Left cardiac atrium (tissue), 4 donors: ENCODE measurements around the gene TPMT. TPM values are rescaled to one million over a fixed set of nuclear protein-coding genes. Genes with fewer than 3 reads are reported as not detected.
A peak's percentile ranks its signal among the peaks of the same experiment; 100 is the strongest.
"Not testable (repeated sequence)": the region's sequence is repeated elsewhere in the genome, so short reads cannot be mapped to it uniquely, and the experiment has no call there.

Source experiments
- ATAC-seq, 2 donors: fragments of 200-7000 bp; cut with Tn5 transposase; one replicate each; pipeline ENCODE4 v1.9.1; 2020; ENCODE audit warnings: mild to moderate bottlenecking in 2 of 2, moderate library complexity in 2 of 2
- DNase-seq: peaks from one replicate; pipeline ENCODE4 v3.0.0-alpha.2; 2020
- intact Hi-C, 2 donors: fragments of 100-400 bp; cut with DNase I; formaldehyde crosslinking; loops; one replicate each; pipeline versions ENCODE4 v1.14.1 to v1.15.1; 2022 to 2023
- long read RNA-seq: library from polyadenylated mRNA; unstranded; transcript quantifications from one replicate; pipeline ENCODE4 v2.0.0, GENCODE V29; 2021
- total RNA-seq, 2 donors: library from RNA; stranded (reverse); fragmentation: NEBNext Ultra II Directional; extraction: Animal tissue kit (Norgen Biotek cat#: 25700); gene quantifications; one replicate each; pipeline ENCODE4 v1.2.1, GENCODE V29; 2021
- donor health status: DM: no; HTN: yes; CAD: no.
- donor health status: DM: no; HTN: yes; CAD: no; lungs with severe emphysema.
- donor health status: DM: yes; HTN: yes; CAD: no.
- donor health status: Dilated cardiomyopathy.

TPMT gene
- total RNA-seq = 10 to 100 TPM; 15.2 TPM
- long read RNA-seq, transcript TPMT-201 (9 exons, 3,181 nt) = major isoform, 44 of 54 reads
- long read RNA-seq, partial matches to known transcripts = 0 of 54 reads
- long read RNA-seq, other reads (novel, unspliced or antisense) = 10 of 54 reads

DNA sequence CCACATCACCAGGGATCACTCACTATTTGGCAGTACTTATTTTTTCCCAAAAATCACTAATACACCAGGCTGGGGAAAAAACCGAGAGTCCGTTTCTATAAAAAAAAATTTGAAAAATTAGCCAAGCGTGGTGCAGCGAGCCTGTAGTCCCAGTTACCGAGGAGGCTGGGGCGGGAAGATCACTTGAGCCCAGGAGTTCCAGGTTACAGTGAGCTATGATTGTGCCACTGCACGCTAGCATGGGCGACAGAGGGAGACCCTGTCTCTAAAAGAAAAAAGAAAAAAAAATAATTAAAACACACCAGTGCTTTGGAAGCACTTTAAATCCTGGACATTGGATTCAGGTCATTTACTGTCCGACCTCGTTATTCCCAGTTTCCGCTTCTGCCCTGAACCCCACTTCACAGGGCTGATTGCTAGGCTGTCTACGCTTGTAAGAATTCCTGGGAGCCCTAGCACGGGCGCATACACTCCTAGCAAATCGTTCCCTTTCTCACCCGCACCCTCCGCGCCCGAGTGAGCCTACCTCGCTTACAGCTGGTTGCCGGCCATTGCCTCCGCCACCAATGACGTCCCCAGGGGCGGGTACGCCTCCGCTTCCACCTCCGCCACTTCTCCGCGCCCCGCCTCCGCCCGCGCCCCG lies at the start of gene TPMT:
TSS of gene TPMT (minus strand) at position 571 of the 643 bp plus-strand sequence. CDS start 5,950 bp downstream, outside the sequence.
- peak; percentile 26 for DNase-seq
- intact Hi-C loops = no loop called here
- ATAC-seq = peak in 1 of 2 donors; percentile 3

GRCh38 chr6:18203786-18204185 lies 48.9 kb upstream of the TPMT start:
- DNase-seq = no peak
- no peak for ATAC-seq
- intact Hi-C loops = no loop called here

DNA sequence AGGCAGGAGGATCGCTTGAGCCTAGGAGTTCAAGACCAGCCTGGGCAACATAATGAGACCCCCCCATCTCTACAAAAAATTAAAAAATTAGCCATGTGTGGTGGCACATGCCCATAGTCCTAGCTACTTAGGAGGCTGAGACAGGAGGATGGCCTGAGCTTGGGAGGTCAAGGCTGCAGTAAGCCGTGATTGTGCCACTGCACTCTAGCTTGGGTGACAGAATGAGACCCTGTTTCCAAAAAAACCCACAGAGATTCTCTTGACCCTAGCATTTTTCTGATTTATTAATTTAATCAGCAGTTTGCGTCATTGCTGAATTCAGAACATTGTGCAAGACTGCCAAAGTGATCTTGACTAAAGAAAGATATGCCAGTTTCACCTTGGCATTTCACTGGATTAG lies 37.1 kb upstream of the TPMT start:
- intact Hi-C loops = no loop called here
- no peak for ATAC-seq

GRCh38 chr6:18189196-18189595 lies 34.3 kb upstream of the TPMT start:
- intact Hi-C loops = no loop called here
- ATAC-seq (no peak), DNase-seq (no peak)

More for the DNA sequence above, 37.1 kb upstream of the TPMT start:
- no peak for DNase-seq

DNA sequence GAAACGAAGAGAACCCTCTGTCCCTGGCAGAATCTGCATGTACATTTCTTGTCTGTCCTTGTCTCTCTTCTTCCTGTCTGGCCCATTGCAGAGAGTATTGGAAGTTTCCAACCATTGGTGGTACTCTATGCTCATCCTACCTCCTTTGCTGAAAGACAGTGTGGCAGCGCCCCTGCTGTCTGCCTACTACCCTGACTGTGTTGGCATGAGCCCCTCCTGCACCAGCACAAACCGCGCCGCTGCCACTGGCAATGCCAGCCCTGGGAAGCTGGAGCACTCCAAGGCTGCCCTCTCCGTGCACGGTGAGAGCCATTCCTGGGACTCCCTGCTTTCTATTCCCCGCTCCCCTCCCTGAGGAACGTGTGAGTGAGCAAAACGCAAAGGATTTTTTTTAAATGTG lies 32.8 kb upstream of the TPMT start:
- no peak for ATAC-seq
- intact Hi-C loops = no loop called here

GRCh38 chr6:18186540-18187250 lies 31.8 kb upstream of the TPMT start:
- no peak for ATAC-seq
- intact Hi-C loops = no loop called here
- DNase-seq = no peak

More for the DNA sequence above, 32.8 kb upstream of the TPMT start:
- no peak for DNase-seq

- DNase-seq (no peak), ATAC-seq (no peak)
- intact Hi-C loops = no loop called here
These were observed 31.2 kb upstream of the TPMT start for GRCh38 chr6:18186033-18186432.

DNA sequence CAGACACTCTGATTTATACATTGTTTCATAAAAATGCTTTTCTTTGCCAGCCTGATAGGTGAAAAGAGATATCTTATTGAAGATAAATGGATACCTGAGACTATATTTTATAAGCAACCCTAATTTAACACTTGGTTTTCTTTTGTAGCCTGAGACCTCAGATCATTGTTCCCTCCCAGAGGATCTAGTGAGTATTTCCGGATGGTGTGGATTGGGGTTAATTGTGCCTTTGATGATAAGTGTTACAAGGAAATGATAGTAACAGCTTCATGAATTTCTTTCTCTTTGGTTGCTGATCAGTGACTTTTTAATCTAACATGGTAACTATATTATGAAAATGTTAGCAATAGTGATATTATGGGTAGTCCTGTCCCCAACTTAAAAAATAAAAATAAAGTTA lies 30.7 kb upstream of the TPMT start:
- intact Hi-C loops = no loop called here
- no peak for ATAC-seq
- no peak for DNase-seq

DNA sequence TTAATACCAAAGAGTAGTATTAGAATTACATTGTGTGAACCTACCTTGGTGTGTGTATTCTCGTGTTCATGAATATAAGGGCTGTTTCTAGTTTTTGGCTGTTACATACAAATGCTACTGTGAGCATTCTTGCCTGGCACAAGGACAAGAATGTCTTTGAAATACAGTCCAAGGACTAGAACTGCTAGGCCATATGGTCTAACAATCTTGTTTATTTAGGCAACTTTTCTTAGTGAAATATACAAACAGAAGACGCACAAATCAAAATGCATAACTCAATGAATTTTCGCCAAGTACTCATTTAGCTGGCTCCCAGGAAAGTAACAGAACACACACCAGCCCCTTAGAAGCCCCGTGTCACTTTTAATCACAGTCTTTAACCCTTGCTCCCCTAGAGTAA lies 28.9 kb upstream of the TPMT start:
- intact Hi-C loops = no loop called here
- DNase-seq = no peak
- no peak for ATAC-seq

- intact Hi-C loops = no loop called here
- no peak for DNase-seq
These were observed 27.7 kb upstream of the TPMT start for GRCh38 chr6:18182568-18182967.

DNA sequence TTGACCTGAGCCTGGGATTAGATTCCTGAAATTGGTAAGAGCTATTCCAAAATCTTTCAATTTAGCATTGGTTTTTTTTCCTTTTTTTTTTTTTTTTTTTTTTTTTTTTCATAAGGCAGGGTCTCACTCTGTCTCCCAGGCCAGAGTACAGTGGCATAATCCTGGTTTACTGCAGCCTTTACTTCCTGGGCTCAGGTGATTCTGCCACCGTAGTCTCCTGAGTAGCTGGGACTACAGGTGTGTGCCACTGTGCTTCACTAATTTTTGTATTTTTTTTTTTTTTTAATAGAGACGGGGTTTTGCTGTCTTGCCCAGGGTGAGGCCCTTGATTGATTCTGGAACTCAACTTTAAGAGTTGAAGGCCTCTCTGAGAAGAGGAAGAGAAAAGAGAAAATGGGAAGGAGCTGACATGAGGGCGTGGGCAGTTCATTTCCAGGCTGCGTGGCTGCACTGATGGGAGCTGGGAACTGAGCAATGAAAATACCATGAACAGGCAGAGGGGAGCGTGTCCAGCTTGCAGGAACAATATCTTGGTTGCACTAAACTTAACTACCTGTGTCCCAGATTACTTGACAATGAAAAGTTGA lies 25.0 kb upstream of the TPMT start:
- DNase-seq (no peak), ATAC-seq (peak in 1 of 2 donors; percentile 77)
- intact Hi-C loops = no loop called here

More at GRCh38 chr6:18182568-18182967, 27.7 kb upstream of the TPMT start:
- no peak for ATAC-seq

GRCh38 chr6:18178960-18179615 lies 24.2 kb upstream of the TPMT start:
- intact Hi-C loops = no loop called here
- ATAC-seq (no peak), DNase-seq (no peak)

GRCh38 chr6:18177286-18177965 lies 22.5 kb upstream of the TPMT start:
- DNase-seq = no peak
- intact Hi-C loops = no loop called here
- ATAC-seq = no peak

- DNase-seq, ATAC-seq, intact Hi-C loops: not testable (repeated sequence)
These were observed 21.3 kb upstream of the TPMT start for GRCh38 chr6:18176198-18176597.

DNA sequence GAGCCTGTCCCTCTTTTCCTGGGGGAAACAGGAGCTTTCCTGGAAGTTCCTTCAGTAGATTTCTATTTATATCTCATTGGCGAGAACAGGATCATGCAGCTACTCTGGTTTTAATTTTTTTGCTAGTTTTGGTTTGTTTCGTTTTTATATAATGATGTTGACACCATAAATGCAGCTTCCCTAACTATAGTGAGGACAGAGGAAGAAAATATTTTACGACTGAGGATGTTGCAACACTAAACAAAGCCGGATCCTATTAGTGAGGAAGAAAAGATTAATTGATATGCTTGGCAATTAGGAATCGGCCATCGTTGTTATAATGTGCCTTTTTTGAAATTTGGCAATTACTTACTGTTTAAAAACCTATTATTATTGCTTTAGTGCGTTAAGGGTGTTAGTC lies 17.0 kb upstream of the TPMT start:
- DNase-seq = no peak
- intact Hi-C loops = no loop called here
- no peak for ATAC-seq

- intact Hi-C loops = no loop called here
- no peak for ATAC-seq
- DNase-seq = no peak
These were observed 13.4 kb upstream of the TPMT start for GRCh38 chr6:18168264-18168663.

DNA sequence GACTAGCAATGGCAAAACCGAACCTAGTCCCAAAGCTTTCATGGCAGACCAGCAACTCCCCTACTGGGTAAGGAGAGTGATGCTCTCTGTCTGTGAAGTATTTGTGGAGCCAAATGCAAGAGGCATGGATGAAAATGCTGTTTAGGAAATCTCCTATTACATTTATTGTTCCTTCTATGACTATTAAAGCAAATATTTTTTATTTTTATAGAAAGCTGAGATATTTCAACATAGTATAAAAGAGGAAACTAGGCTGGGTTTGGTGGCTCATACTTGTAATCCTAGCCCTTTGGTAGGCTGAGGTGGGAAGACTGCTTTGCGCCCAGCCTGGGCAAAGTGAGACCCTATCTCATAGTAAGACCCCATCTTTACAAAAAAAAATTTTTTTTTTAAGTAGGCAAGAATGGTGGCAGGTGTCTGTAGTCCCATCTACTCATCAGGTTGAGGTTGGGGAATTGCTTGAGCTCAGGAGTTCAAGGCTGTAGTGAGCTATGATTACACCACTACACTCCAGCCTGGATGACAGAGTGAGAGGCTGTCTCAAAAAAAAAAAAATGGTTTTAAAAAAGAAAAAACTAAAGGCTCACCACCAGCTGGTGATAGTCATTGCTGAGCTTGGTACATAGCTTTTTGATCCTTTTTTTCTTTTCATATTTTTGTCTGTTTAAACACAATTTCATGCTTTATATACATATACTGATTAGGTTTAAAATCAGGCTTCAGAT lies 11.6 kb upstream of the TPMT start:
- no peak for ATAC-seq
- intact Hi-C loops = no loop called here
- no peak for DNase-seq

DNA sequence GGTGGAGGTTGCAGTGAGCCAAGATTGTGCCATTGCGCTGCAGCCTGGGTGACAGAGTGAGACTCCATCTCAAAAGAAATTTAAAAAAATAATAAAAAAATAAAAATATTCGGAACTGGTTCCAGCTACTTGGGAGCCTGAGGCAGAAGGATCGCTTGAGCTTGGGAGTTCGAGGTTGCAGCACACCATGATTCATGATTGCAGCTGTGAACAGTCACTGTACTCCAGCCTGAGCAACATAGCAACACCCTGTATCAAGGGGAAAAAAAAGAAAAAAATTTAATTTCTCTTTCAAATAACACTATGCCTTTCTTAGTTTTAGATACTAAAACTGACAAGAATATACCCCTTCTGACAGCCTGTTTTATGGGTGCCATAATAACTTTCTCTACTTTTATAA lies 10.9 kb upstream of the TPMT start:
- ATAC-seq = no peak
- DNase-seq = no peak
- intact Hi-C loops = no loop called here

- DNase-seq (no peak), ATAC-seq (no peak)
- intact Hi-C loops = no loop called here
These were observed 7.5 kb upstream of the TPMT start for GRCh38 chr6:18162401-18162800.
